Measurements from ENCODE around the gene DPM2.

The DPM2 gene

DNA sequence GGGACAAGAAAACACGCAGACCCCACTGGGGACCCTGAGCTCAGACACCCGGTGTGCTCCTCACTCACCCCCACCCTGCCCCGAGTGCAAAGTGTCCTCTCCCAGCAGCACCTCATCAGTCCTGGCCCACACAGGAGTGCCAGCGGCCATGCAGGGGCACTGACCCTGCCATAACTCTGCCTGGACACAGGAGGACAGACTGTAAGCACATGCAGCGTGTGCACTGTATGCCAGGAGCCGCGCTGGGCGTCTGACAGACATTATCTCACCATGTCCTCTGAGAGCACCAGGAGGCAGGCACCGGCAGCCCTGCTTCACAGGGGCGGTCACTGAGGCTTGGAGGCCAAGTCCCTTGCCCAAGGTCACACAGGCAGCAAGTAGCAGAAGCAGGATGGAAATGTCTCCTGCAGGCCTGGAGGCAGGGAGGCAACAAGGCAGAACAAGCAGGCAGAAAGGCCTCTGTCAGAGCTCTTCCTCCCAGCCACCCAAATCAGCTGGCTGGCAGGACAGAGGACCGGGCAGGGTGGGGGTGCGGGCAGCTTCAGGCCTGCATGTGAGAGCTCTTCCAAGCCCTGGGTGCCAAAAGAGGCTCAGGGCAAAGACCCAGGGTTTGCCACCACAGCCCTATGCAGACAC, 34.7 kb upstream of the DPM2 start:
- no peak for DNase-seq

DNA sequence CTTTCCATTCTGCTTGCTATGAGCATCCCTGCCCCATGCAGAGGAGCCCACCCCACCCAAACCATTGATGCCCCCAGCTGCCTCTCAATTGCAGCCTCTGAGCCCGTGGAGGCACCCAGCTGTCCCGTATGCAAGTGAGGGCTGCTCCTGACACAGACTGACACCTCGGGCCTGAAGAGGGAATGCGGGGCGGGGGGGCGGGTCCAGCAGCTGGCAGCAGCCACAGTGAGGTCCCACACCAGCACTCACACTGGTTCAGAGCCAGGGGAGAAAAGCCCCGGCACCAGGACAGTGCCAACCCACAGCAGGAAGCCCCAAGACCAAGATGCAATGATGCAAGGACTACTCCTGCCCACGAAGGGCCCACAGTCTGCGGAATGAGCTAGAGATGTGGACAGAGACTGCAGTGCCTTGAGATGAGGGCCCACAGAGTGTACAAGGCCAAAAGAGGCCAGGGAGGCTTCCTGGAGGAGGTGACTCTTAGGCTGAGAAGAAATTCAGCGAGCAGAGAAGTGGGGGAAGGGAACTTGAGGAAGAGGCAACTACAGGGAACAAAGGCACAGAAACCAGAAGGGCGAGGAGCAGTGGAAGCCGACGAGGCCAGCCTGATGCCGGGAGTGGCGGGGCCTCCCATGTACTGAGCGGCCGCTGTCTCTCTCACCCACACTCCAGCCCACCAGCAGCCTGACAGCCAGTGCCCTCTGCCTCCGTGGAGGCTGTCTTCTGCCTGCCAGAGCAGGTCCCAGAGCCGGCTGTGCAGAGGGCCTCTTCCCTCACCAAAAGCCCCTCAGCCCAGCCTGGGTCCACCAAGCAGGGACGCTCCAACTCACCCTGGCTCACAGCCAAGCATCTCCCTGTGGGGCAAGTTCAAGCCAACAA, 33.9 kb upstream of the DPM2 start:
- no peak for DNase-seq

DNA sequence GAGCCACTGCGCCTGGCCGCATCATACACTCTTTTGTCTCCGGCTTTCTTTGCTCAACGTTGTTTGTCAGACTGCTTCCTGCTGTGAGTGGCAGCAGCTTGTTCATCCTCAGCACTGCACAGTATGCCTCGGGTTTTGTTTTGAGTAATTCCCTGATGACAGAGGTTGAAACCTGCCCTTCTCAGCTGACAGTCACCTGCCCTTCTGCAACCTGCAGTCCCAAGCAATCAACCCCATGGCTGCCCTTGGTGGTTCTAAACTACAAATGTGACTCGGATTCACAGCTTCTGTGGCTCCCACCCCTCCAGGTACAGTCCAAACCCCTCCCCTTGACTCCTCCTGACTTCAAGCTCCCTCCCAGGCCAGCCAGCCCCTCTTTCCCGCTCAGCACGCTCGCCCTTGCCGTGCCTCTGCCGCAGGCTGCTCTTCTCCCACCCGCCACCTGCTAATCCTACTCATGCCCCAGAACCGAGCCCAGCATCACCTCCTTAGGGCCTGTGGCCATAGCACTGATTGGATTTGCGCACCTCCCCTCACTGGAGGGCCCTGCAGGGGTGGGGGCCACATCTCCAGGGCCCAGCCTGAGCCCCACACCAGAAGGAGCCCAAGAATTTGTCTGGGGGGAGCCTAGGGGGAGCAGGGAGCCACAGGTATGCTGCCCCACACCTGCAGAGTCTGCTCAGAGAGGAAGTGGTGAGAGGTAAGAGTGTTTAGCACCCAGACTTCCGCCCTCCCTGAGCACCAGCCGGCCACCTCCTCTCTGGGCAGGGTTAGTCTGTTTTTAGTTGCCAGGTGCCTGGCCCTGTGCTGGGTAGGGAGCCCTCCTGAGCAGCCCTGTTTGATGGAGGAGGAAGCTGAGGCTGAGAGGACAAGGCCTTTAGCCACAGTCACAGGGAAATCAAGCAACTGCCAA, 33.0 kb upstream of the DPM2 start:
- DNase-seq: no peak

DNA sequence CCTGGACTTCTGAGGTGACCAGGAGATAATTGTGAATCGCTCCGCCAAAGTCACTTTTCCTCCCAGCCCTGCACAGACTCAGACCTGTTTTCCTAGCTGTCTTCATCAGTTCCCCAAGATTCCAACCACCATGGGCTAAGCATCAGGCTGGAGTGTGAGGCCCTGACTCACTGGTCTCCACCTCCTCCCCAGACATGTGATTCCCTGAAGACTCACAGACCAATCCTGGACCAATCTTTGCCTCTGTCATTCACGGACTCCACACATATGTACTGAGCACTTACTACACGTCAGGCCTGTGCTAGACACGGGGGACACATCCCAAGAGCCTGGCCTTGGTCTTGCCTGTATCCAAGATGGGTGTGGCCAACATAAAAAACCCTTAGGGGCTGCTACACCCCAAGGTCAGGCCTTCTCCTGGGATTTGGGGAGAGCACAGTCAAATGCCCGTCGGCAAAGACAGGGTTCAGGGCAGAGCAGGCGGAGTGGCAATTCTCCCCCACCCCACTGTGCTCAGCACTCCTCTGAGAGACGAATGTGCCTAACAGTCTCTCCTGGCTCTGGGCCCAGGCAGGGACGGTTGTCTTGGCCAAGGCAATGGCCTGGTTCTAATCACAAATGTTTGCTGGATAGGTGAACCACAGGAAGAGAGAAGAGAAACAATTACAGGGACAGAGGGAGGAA, 31.2 kb upstream of the DPM2 start:
- DNase-seq: peak; percentile 96

DNA sequence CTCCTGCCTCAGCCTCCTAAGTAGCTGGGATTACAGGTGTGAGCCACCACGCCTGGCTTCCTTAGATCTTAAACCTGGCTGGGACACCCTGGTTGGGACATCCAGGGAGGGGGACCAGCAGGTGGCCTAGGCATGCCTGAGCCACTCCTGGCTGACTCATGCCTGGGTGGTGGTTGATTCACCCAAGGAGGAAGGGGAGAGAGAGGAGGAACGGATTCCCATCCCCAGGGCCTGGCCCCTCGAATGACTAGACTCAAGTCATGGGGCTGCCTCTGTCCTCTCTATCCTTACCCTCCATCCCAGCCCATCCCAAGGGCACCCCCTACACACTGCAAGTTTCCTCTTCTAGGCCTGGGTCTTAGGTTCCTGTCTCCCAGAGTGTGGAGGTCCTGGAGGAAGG, 30.4 kb upstream of the DPM2 start:
- peak; percentile 83 for DNase-seq

DNA sequence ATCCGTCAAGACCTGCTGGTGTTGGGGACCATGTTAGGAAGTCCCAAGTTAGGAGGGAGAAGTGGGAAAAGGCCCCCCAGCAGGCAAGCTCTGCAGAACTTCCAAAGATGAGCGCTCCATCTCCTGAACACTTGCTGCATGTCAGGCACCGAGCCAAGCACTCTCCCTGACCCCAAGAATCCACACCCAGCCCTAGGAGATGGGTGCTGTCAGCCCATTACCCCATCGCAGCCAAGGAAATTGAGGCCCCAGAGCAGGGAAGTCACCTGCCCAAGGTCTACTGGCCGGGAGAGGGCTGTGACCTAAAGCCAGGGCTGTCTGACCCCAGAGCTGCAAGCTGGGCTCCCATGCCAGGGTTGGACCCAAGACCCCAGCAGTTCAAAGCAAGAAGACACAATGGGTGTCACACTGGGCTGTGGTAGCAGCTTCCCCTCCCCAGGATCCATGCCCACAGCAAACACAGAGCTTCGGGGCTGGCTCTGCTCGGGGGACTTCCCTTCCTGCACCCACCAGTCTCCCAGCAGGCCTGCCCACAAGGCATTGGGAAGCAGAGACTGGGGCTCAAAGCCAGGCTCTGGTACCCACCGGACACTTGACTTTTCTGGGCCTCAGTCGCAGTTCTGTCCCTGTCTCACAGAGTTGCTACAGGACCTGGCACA, 29.6 kb upstream of the DPM2 start:
- DNase-seq: no peak

DNA sequence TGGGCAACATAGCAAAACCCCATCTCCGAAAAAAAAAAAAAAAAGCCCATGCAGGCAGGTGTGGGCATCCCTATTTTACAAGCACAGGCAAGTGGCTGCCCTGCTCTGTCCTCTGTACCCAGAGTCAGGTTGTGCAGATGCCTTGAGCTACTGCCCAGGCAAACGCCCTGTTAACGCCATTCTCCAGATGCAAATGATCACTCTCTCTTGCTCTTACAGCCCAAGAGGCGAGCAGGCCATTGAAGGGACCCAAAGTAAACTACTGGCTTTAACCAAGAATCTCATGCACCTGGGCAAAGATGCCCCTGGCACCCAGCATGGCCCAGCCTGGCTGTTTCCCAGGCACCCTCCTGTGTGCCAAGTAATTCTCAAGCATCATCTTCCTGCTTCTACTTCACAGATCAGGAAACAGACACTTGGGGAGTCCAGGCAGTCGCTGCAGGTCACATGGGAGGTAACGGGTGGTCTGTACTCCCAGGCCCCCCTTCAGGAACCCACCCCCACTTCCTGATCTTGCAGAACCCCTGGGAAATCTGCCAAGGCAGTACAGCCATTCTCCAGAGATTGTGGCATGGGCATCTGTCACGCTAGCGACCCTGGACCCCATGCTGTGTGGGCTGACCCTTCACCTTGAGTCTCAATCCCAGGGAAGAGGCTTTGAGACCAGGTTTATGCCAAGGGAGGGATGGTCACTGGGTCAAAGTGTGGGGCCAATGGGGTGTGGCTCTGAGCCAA, 28.9 kb upstream of the DPM2 start:
- no peak for DNase-seq

DNA sequence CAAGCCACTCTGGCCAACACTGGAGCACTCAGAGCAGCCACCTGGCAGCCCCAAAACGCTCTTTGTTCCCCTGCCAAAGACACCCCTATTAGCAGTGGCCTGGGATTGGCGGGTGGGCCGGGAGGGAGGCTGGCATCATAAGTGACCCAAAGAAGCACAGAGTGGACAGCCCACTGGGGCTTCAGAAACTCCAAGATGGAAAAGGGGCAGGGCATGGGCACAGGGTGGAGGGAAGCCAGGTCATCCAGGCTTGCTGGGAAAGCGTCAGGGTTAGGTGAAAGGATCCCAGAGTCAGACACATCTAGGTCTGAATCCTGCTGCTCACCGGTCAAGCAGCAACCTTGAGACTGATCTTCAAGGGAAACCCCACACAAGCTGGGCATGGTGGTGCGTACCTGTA, 28.3 kb upstream of the DPM2 start:
- DNase-seq: no peak

DNA sequence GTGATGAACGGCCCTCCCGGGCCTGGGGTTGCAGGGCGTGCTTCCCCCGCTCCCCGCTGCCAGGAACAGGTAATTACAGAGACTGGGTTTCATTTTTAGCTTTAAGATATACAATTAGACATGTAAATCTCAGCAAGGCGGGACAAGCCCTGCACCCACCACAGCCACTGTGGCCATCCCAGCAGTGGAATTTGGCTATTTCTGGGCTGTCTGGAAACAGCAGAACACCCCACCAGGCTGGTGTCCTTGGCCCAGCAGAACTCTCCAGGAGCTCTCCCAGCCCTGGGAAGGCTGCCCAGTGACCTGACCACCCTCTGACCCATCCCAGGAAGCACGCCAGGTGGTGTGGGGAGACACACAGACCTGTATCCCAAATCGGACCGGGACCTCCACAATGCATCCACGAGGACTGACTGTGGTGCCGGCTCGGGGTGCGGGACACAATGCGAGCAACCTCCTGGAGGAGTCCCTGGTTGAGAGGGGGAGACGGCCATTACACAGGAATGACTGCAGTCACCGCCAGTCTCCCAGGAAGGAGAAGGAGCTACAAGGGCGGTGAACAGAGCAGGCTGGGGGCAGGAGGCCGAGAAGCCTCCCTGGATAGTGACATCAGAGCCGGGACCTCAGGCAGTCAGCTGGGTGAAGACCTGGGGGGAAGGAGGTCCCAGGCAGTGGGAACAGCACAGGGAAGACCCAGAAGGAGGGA, 25.9 kb upstream of the DPM2 start:
- no peak for DNase-seq

DNA sequence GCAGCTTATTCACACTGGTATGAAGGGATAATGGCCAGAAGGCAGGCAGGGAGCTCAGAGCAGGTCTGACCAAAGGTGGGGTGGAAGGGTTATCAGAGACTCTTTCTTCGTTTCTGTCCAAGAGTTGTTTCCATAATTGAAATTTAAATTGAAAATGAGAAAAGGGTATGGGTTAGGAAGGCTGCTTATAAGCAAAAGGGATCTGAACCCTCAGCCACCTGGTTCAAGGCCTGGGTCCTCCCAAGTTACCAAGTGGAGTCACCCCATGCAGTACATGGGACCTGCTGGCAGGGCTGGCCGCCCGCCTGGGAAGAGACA, 25.3 kb upstream of the DPM2 start:
- no peak for DNase-seq

DNA sequence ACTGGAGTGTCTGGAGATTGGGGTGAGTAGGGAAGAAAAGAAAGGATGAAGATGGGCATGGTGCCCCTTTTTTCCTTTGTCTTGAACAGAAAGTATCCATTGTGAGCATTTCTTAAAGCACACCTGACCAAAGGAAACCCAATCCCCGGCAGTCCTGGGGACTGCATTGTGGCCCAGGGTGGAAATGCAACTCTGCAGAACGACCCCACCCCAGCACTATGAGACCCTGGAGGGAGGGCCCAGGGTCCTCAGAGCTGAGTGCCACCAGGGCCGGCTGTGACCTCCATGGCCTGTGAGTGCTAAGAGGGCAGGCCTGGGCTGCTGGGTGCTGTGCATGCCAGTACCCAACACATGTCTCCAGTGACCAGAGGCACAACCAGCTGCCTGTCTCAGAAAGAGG, 24.6 kb upstream of the DPM2 start:
- DNase-seq: no peak

DNA sequence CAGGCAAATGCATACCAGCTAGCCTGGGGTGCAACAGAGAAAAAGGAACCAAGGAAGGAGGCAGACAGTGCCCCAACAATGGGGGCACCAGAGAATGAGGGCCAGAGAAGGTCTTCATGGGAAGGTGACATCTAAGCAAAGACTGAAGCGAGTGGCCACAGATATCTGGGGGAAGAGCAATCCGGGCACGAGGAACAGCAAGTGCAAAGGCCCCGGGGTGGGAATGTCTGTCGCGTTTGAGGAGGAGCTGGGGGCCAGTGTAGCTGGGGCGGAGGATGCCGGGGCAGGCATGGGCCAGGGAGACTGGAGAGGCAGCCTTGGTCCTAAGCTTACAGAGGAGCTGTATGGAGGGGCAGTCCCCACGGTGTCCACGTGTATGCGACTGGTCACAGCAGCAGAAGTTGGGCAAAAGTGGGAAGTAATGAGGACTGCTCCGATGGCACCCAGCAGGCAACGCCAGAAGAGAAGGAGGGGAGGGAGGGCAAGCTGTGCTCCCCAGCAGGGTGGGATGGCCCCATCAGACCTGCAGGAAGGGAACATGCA, 24.0 kb upstream of the DPM2 start:
- DNase-seq: no peak

DNA sequence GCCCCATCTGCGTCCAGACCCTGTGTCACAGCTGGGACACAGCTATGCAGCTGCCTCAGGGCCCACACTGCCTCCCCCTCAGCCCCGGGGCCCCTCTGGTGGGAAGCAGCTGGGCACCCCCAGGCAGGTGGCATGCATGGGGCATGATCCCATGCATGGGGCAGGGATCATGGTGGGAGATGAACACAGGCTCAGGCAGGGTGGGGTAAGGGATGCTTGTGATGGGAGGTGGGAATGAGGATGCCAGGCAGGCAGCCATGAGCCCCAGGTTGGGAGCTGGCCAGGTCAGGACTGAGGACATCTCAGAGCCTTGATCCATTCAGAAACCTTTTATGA, 23.5 kb upstream of the DPM2 start:
- no peak for DNase-seq

DNA sequence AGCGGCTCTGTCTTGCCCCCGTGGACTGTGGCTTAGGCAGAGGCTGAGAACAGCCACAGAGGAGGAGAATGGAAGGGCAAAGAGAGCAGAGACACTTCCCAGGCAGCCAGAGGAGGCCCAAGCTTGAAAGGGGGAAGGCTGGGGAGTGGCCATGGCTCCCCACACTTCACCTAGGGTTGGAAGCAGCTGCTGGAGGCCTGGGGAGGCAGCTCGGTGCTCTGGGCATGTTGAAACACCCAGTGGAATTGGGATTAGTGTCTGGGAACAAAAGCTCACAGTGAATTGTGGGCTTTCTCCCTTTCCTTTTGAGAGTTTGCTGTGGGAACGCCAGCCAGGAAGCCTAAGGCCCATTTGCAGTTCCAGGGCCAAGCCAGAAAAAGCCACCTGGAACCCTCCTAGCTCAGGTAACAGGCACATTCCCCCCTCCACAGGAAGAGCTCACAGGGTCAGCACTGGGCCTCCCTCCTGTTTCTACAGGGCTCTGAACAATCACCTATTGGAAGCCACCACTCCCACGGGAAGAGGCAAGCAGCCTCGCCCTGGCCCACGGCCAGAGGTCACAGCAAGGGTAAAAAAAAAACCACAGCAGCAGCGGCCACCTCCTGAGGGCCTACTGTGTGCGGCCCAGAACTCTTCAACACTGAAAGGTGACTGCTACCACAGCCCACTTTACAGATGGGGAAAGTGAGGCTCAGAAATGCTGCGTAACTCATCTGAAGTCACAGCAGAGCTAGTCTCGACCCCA, 22.9 kb upstream of the DPM2 start:
- DNase-seq: no peak

DNA sequence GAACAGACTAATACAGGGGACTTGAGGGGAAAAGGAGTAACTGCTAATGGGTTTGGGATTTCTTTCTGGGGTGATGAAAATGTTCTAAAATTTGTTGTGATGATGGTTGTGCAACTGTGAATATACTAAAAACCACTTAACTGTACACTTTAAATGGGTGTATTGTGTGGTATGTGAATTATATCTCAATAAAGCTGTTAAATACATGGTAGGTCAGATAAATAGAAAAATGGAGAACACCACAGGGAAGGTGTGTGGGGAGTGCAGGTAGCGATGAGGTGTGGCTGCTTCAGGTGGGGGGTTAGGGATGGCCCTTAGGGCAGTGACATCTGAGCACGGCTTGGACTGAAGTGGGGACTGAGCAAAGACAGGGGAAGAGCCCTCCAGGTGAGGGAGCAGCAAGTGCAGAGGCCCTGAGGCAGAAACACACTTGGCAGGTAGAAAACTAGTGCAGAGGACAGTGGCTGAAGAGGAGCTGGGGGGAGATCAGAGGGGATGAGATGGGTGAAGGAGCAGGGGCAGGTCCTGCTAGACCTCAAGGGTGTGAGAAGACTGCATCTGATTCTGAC, 22.3 kb upstream of the DPM2 start:
- no peak for DNase-seq

DNA sequence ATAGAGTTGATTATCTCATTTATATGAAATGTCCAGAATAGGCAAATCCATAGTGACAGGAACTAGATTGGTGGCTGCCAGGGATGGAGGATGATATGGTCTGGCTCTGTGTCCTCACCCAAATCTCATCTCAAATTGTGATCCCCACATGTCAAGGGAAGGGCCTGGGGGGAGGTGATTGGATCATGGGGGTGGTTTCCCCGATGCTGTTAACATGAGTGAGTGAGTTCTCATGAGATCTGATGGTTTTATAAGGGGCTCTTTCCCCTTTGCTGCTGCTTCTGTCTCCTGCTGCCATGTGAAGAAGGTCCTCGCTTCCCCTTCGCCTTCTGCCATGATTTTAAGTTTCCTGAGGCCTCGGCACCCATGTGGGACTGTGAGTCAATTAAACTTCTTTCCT, 21.7 kb upstream of the DPM2 start:
- DNase-seq: no peak

DNA sequence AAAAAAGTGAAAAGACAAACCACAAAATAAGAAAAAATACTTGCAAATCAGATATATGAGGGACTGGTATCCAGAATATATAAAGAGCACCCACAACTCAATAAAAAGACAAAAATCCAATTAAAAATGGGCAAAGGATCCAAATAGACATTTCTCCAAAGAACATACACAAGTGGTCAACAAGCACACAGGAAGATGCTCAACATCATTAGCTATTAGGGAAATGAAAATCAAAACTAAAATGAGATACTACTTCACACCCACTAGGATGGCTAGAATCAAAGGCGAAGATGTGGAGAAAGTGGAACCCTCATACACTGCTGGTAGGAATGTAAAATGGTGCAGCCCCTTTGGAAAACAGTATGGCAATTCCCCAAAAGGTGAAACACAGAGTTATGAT, 21.1 kb upstream of the DPM2 start:
- DNase-seq: no peak

DNA sequence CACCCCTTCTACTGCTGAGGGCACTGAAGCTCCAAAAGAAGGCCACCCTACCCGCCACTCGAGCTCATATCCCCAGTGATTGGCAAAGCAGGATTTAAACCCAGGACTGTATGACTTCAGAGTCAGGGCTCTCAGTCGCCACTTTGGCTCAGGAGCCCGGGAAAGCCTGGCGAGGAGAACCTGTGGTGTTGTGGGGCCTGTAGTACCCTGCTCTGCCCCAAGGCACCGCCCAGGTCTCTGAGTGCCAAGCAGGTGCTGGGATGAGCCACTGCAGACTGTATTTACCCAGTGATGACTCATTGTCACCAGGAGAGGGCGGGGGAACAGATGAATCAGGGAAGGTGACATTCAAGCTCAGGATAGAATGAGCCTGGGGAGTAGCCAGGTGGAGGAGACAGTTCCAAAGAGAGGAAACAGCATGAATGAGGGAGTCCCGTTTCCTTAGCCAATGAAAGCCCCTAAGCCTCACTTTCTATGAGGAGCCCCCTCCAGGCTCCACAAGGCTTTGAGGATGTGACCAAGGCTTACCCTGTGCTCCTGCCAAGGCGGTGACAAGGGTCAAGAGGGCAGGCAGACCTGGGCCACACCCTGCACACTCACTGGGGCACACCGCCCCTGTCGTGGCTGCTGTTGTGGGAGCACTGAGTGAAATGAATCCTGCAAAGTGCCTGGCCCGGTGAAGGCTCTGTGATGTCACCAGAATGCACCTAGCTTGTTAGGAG, 17.8 kb upstream of the DPM2 start:
- no peak for DNase-seq

DNA sequence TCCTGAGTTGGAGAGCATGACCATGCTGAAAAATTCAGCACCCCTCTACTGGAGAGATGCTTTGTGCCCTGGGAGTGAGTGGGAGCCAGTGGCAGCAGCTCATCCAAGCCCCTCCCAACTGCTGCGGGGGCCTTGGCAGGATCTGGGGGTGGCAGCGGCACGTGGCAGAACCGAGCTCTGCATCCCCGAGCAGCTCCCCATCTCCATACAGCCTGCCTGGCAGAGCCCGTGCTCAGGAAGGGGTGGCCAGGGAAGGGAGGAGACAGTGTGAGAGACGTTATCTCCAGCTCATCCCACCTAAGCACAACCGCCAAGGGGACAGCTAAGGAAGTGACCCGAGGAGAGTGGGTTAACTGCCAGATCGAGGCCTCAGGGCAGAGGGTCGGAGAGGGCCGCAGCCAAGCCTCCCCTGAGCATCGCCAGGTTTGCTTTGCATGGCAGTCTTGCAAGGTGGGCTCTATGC, 17.2 kb upstream of the DPM2 start:
- no peak for DNase-seq

All from fibroblast of skin of right biceps (primary cell).